Activated gamma-delta T cell (primary cell): Measurements from ENCODE around the gene PDE4D.

ENCODE experiments used
- DNase-seq: peaks from one replicate; lab custom pipeline; 2025; lab: John Stamatoyannopoulos, UW

Gene PDE4D

GRCh38 chr5:59548807-59549357 lies 344.6 kb downstream of the PDE4D start:
- DNase-seq = no peak

- DNase-seq = no peak
Observed at GRCh38 chr5:59547731-59548130, 345.8 kb downstream of the PDE4D start.

- DNase-seq = no peak
Observed at GRCh38 chr5:59544573-59544972, 349.0 kb downstream of the PDE4D start.

- no peak for DNase-seq
Observed at GRCh38 chr5:59543821-59544442, 349.6 kb downstream of the PDE4D start.

- no peak for DNase-seq
Observed at GRCh38 chr5:59542851-59543820, 350.4 kb downstream of the PDE4D start.

- no peak for DNase-seq
Observed at GRCh38 chr5:59542306-59542705, 351.2 kb downstream of the PDE4D start.

GRCh38 chr5:59540366-59540765 lies 353.2 kb downstream of the PDE4D start:
- DNase-seq = no peak

GRCh38 chr5:59538750-59539121 lies 354.8 kb downstream of the PDE4D start:
- no peak for DNase-seq

GRCh38 chr5:59537961-59538749 lies 355.4 kb downstream of the PDE4D start:
- DNase-seq = no peak

GRCh38 chr5:59536875-59537274 lies 356.7 kb downstream of the PDE4D start:
- no peak for DNase-seq

GRCh38 chr5:59535561-59535960 lies 358.0 kb downstream of the PDE4D start:
- DNase-seq = no peak

GRCh38 chr5:59533730-59534108 lies 359.8 kb downstream of the PDE4D start:
- no peak for DNase-seq

- no peak for DNase-seq
Observed at GRCh38 chr5:59532979-59533729, 360.4 kb downstream of the PDE4D start.

GRCh38 chr5:59529239-59529638 lies 364.3 kb downstream of the PDE4D start:
- no peak for DNase-seq

- DNase-seq = no peak
Observed at GRCh38 chr5:59528202-59528862, 365.2 kb downstream of the PDE4D start.

GRCh38 chr5:59525957-59526356 lies 367.6 kb downstream of the PDE4D start:
- no peak for DNase-seq

- DNase-seq = no peak
Observed at GRCh38 chr5:59525311-59525710, 368.2 kb downstream of the PDE4D start.

- DNase-seq = no peak
Observed at GRCh38 chr5:59522201-59522831, 371.2 kb downstream of the PDE4D start.

- no peak for DNase-seq
Observed at GRCh38 chr5:59521476-59521875, 372.1 kb downstream of the PDE4D start.

- DNase-seq = no peak
Observed at GRCh38 chr5:59519338-59519737, 374.2 kb downstream of the PDE4D start.
